Omental fat pad (tissue), 4 donors: Measurements from ENCODE around the gene TMEM161A. TPM values are rescaled to one million over a fixed set of nuclear protein-coding genes. Genes with fewer than 3 reads are reported as not detected.
"Not testable (repeated sequence)": the region's sequence is repeated elsewhere in the genome, so short reads cannot be mapped to it uniquely, and the experiment has no call there.

Experiments used
- ATAC-seq: fragments of 150-250 bp; one replicate; pipeline ENCODE4 v1.9.1; 2016; ENCODE audit warnings: mild to moderate bottlenecking, moderate library complexity; ENCODE audit not compliant: low FRiP score
- DNase-seq: peaks from one replicate; pipeline ENCODE4 v3.0.0-alpha.2; 2019; ENCODE audit warnings: low spot score
- total RNA-seq, 4 donors: library from RNA; depleted of rRNA; stranded (reverse); fragments of >200 nt; gene quantifications; one replicate each; pipeline ENCODE4 v1.1.0, GENCODE V29; 2016
- TF ChIP-seq, protein P1 (sequence below), 3 donors: fragments of 450-650 bp; IDR thresholded peaks; one replicate each; pipeline ENCODE4 v1.5.1; 2016 to 2017; ENCODE audit warnings: antibody characterized with exemption in 3 of 3, mild to moderate bottlenecking in 3 of 3, moderate library complexity in 2 of 3

TMEM161A gene
- total RNA-seq, 4 donors from 2014 or later: 12.0 to 16.8 (median 15.8) TPM

DNA sequence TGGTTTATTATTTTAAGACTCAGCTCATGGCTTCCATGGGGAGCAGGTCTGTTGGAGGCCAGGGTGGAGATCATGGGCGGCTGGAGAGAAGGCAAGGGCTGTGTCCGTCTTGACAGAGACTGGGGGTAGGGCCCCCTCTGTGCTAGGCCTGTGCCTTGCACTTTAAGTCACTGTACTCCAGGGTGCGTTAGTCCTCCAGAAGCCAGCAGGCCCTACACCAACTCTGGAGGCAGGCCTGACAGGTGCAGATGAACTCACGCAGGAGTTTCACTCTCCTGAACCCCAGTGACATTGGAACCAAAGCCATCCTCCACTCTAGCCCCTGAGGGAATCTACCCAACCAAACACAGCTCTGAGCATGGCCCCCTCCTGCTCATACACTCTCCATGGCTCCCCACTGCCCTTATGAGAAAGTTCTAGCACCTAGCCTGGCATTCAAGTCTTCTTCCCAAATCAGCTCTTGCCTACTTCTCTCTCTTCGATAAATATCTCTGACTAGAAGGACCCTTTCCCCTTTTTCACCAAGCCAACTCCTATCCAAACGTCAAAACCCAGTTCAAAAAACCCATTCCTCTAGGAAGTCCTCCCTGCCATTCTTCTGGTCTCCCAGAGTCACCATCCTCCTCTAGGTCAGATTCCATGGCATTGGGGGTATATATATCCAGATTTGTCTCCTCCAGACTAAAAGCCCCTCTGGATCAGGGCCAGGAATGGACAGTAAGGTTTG is 16.7 kb upstream of the TMEM161A start:
- ATAC-seq: no peak
- no peak for DNase-seq
- TF ChIP-seq, protein P1, sequence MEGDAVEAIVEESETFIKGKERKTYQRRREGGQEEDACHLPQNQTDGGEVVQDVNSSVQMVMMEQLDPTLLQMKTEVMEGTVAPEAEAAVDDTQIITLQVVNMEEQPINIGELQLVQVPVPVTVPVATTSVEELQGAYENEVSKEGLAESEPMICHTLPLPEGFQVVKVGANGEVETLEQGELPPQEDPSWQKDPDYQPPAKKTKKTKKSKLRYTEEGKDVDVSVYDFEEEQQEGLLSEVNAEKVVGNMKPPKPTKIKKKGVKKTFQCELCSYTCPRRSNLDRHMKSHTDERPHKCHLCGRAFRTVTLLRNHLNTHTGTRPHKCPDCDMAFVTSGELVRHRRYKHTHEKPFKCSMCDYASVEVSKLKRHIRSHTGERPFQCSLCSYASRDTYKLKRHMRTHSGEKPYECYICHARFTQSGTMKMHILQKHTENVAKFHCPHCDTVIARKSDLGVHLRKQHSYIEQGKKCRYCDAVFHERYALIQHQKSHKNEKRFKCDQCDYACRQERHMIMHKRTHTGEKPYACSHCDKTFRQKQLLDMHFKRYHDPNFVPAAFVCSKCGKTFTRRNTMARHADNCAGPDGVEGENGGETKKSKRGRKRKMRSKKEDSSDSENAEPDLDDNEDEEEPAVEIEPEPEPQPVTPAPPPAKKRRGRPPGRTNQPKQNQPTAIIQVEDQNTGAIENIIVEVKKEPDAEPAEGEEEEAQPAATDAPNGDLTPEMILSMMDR (IDR thresholded peaks at IDR 0.05): no peak

DNA sequence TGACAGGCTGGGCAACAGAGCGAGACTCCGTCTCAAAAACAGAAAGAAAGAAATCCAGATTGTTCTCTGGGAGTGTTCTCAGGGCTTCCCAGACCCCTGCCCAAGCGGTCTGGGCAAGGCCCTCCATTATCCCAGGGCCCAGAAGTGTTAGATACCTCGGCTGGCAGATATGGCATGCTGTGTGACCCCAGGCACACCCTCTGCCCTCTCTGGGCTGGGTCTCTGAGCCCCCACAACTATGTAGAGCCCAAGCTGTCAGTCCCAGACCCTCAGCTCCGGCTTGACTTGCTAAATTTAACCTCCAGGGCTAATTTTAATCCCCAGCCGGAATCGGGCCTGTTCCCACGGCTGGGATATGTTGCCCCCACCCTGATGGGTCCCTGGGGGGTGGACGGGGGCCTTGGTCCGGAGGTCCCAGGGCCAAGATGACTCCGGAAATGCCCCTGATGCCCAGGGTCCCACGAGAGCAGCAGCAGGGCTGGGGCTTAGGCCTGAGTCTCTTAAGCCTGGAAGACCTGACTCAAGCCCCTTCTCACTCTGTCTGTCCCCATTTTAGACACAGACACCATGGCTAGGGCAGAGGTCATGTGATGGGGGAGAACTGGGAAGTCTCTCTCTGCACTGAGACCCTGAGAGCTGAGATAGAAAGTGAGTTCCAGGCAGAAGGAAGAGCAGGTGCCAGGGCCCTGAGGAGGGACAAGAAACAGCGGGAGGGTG is 14.5 kb upstream of the TMEM161A start:
- DNase-seq (no peak), ATAC-seq (no peak)
- TF ChIP-seq, protein P1 (IDR thresholded peaks at IDR 0.05): no peak

DNA sequence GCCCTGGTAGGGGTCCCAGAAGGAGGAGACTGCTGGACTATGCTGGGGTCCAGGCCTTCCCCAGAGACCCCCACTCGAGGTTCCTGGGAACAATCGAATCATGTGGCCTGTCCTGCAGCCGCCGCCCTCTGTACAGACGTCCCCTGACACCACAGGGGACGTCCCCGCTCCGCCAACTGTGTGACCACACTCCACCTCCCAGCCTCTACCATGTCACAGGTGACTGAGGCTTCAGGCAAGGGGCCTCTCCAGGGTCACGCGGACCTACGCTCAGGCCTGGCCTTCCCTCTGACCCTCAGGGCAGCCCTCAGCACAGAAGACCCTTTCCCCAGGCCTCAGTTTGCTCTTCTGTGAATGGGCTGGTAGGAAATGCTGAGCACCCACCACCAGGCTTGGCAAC is 13.1 kb upstream of the TMEM161A start:
- TF ChIP-seq, protein P1 (IDR thresholded peaks at IDR 0.05): no peak
- ATAC-seq: no peak
- DNase-seq: no peak

DNA sequence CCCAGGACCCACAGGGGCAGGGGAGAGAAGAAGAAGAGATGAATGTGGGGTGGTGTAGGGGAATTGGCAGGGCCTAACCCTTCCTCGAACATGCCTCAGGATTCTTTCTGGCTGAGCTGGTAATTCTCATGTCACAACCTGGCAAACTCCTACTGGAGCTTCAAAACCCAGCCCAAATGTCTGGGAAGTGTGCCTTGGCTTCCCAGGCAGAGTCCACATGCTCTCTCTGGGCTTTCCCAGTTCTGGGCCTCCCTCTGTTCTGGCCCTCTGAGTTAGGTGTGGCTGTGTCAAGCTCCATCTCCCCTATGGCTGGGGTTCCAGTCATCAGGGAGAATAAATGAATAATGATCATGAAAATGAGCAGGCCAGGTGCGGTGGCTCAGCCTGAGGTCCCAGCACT is 11.2 kb upstream of the TMEM161A start:
- no peak for DNase-seq
- TF ChIP-seq, protein P1 (IDR thresholded peaks at IDR 0.05): no peak
- no peak for ATAC-seq

DNA sequence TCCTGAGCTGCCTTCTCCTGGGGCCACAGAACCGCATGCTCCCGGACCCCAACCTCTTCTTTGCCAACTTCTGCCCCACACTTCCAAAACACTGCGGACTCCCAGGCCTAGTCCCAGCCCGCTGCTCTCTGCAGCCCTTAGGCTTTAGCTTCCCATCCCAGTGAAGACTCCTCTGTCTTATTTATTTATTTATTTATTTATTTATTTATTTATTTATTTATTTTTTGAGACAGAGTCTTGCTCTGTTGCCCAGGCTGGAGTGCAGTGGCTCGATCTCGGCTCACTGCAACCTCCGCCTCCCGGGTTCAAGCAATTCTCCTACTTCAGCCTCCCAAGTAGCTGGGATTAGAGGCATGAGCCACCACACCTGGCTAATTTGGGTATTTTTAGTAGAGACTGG is 10.2 kb upstream of the TMEM161A start:
- ATAC-seq, DNase-seq: not testable (repeated sequence)

DNA sequence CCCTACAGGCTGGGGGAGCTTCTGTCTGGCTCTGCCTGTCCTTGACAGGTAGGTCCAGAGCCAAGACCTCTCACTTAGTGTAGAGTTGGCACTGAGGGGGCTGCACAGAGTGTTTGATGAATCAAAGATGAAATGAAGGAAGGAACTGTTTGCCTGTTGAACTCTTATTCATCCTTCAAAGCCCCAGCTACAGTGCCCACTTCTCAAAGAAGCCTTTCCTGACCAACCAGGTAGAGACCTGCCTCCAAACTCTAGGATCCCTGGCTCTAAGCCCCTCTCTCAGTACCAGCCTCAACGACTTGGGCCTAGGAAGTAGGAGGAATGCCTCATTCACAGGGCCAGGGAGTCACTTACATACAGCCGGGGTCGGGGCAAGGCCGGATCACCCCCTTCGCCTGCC is 9.1 kb upstream of the TMEM161A start:
- no peak for DNase-seq
- TF ChIP-seq, protein P1 (IDR thresholded peaks at IDR 0.05): no peak
- ATAC-seq: no peak

DNA sequence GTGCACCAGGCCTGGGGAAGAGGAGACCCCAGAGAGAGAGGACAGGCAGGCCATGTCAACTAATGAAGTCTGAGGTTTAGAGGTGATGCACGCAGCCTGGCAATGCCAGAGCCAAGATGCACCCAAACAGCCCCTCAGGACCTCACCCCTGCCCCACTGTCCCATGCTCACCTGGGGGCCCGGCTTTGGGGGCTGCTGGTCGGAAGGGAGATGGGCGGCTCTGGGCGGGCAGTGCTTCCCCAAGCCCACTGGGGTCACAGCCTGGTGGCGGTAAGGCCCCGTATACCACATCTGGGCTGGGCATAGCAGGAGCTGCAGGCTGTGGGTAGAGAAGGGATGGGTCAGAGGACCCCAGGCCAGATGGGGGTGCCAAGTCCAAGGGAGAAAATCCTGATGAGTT is 8.6 kb upstream of the TMEM161A start:
- ATAC-seq: no peak
- TF ChIP-seq, protein P1 (IDR thresholded peaks at IDR 0.05): no peak

More for the DNA sequence above, 8.6 kb upstream of the TMEM161A start:
- DNase-seq: no peak
